C4-2B (cell line): ENCODE data around the gene GARIN5A.

ENCODE experiments used
- H3K27ac ChIP-seq: fragments of 450-650 bp; 2 replicates; pipeline ENCODE4 v1.5.1; 2017
- CTCF ChIP-seq: fragments of 450-650 bp; conservative IDR thresholded peaks from 2 replicates; pipeline ENCODE4 v1.5.1; 2017; ENCODE audit warnings: mild to moderate bottlenecking
- ZFX ChIP-seq: fragments of 450-650 bp; IDR thresholded peaks from 2 replicates; pipeline ENCODE4 v1.6.1; 2017

GARIN5A gene

GRCh38 chr19:50516964-50517703 lies 40.5 kb upstream of the GARIN5A start:
- TF ChIP-seq ZFX = no peak
- no peak for TF ChIP-seq CTCF
- H3K27ac ChIP-seq = no peak overlapping the region

GRCh38 chr19:50516456-50516855 lies 39.8 kb upstream of the GARIN5A start:
- H3K27ac ChIP-seq = no peak overlapping the region
- TF ChIP-seq CTCF (no peak), ZFX (no peak)

- no peak overlapping the region for H3K27ac ChIP-seq
- TF ChIP-seq CTCF (no peak), ZFX (no peak)
Observed at GRCh38 chr19:50515168-50515561, 38.5 kb upstream of the GARIN5A start.

- no peak overlapping the region for H3K27ac ChIP-seq
- TF ChIP-seq CTCF (no peak), ZFX (no peak)
Observed at GRCh38 chr19:50514346-50515167, 37.9 kb upstream of the GARIN5A start.

GRCh38 chr19:50513746-50514345 lies 37.2 kb upstream of the GARIN5A start, which contains the start of gene ASPDH:
ASPDH (minus strand) TSS chr19:50513913; CDS start chr19:50513823, 90 bp downstream.
- H3K27ac ChIP-seq = no peak within 1 kb of the TSS

GRCh38 chr19:50512999-50513745 lies 36.5 kb upstream of the GARIN5A start:
- H3K27ac ChIP-seq = no peak overlapping the region
- TF ChIP-seq ZFX = no peak
- no peak for TF ChIP-seq CTCF

More at GRCh38 chr19:50513746-50514345, 37.2 kb upstream of the GARIN5A start, which contains the start of gene ASPDH:
- no peak for TF ChIP-seq CTCF
- no peak for TF ChIP-seq ZFX
